Keratinocyte (primary cell): ENCODE measurements around the gene GGTLC1.

Source experiments
- EZH2 ChIP-seq: IDR thresholded peaks from one replicate; pipeline ENCODE4 v1.6.1; 2012; ENCODE audit warnings: inconsistent platforms, mild to moderate bottlenecking, low read length, moderate library complexity
- TF ChIP-seq, protein P1 (sequence below), 3 experiments: IDR thresholded peaks in 1 of 3; conservative IDR thresholded peaks in 1 of 3; optimal IDR thresholded peaks in 1 of 3; 2 replicates in 2 of 3; 3 replicates in 1 of 3; pipeline versions ENCODE3 to v1.5.1; 2011; ENCODE audit warnings: low read length in 3 of 3, mild to moderate bottlenecking in 3 of 3, moderate library complexity in 2 of 3, control low read depth in 1 of 3, inconsistent platforms in 1 of 3; ENCODE audit not compliant: insufficient read depth in 2 of 3; ENCODE audit errors: extremely low read depth in 1 of 3

- TF ChIP-seq, protein P1, sequence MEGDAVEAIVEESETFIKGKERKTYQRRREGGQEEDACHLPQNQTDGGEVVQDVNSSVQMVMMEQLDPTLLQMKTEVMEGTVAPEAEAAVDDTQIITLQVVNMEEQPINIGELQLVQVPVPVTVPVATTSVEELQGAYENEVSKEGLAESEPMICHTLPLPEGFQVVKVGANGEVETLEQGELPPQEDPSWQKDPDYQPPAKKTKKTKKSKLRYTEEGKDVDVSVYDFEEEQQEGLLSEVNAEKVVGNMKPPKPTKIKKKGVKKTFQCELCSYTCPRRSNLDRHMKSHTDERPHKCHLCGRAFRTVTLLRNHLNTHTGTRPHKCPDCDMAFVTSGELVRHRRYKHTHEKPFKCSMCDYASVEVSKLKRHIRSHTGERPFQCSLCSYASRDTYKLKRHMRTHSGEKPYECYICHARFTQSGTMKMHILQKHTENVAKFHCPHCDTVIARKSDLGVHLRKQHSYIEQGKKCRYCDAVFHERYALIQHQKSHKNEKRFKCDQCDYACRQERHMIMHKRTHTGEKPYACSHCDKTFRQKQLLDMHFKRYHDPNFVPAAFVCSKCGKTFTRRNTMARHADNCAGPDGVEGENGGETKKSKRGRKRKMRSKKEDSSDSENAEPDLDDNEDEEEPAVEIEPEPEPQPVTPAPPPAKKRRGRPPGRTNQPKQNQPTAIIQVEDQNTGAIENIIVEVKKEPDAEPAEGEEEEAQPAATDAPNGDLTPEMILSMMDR (optimal IDR thresholded peaks at IDR 0.05 in 1 of 3, IDR thresholded peaks at IDR 0.05 in 1 of 3, conservative IDR thresholded peaks at IDR 0.05 in 1 of 3; ENCODE audit: extremely low read depth in 1 of 3, insufficient read depth in 2 of 3, low read length in 3 of 3) = no peak
- no peak for TF ChIP-seq EZH2
Measured at GRCh38 chr20:24033151-24033550, 44.6 kb upstream of the GGTLC1 start.
